HepG2 (cell line): ENCODE data around the gene CNOT1. TPM values are rescaled to one million over a fixed set of nuclear protein-coding genes. Genes with fewer than 3 reads are reported as not detected.
A peak's percentile ranks its signal among the peaks of the same experiment; 100 is the strongest.

Experiments
- ATAC-seq: fragments of 200-7000 bp; cut with Tn5 transposase; 3 replicates; pipeline ENCODE4 v1.9.1; 2020; ENCODE audit warnings: mild to moderate bottlenecking, moderate library complexity
- BruUV-seq: library from RNA; stranded (reverse); fragments of 400-500 nt; replicated peaks from 2 replicates; lab custom pipeline; 2021; lab: Mats Ljungman, UMichigan
- CTCF ChIA-PET: fragments of 300-600 bp; formaldehyde crosslinking; extraction: SDS; loops from one replicate; lab custom pipeline; 2021; ENCODE audit warnings: low total read pairs, inconsistent platforms, low intra/inter-chr PET ratio; lab: Yijun Ruan, JAX
- POLR2A ChIA-PET: fragments of 350-600 bp; sonication (Branson Sonifier 250); formaldehyde crosslinking; loops from one replicate; lab custom pipeline; 2020; ENCODE audit warnings: antibody characterized with exemption, inconsistent platforms; lab: Yijun Ruan, JAX
- DNase-seq: peaks from one replicate; pipeline ENCODE4 v3.0.0-alpha.2; 2015; ENCODE audit warnings: low spot score
- FAIRE-seq: peaks from 3 replicates; lab custom pipeline; 2011; peaks lifted over from hg19 to GRCh38; lab: Jason Lieb, UNC
- H2AFZ ChIP-seq: one replicate; pipeline ENCODE4 v1.6.1; 2011; ENCODE audit warnings: low read length, inconsistent platforms
- H3K27ac ChIP-seq: fragments of 300-600 bp; 3 replicates; pipeline ENCODE4 v1.8.0; 2011; ENCODE audit warnings: mixed run types, mild to moderate bottlenecking, mixed read lengths, low read length, inconsistent platforms; ENCODE audit not compliant: insufficient read depth; ENCODE audit errors: extremely low read length
- H3K27me3 ChIP-seq, 2 experiments: fragments of 200-600 bp in 1 of 2; 2 replicates in 1 of 2; 3 replicates in 1 of 2; pipeline versions ENCODE4 v1.6.0 to v1.8.0; 2011; ENCODE audit warnings: low read length in 2 of 2, mild to moderate bottlenecking in 2 of 2, moderate library complexity in 2 of 2, inconsistent platforms in 1 of 2; ENCODE audit not compliant: insufficient read depth in 2 of 2, control insufficient read depth in 1 of 2
- H3K36me3 ChIP-seq, 2 experiments: fragments of 200-600 bp in 1 of 2; replicated peaks in 1 of 2; 2 replicates in 1 of 2; 3 replicates in 1 of 2; pipeline versions ENCODE4 v1.5.1 to v1.8.0; 2011; ENCODE audit warnings: low read length in 2 of 2, inconsistent platforms in 1 of 2; ENCODE audit not compliant: insufficient read depth in 2 of 2, control insufficient read depth in 1 of 2
- H3K4me1 ChIP-seq: 2 replicates; pipeline ENCODE4 v1.5.1; 2012; ENCODE audit warnings: low read length, inconsistent platforms; ENCODE audit not compliant: insufficient read depth
- H3K4me2 ChIP-seq: 2 replicates; pipeline ENCODE4 v1.6.0; 2011; ENCODE audit warnings: low read depth, low read length, inconsistent platforms
- H3K4me3 ChIP-seq, 3 experiments: fragments of 200-600 bp in 1 of 3; sonication (generic), shearing (Covaris generic) in 1 of 3; replicated peaks in 1 of 3; 2 replicates each; pipeline ENCODE4 v1.5.1; 2011 to 2016; ENCODE audit warnings: low read length in 3 of 3, inconsistent platforms in 2 of 3, low read depth in 2 of 3, mild to moderate bottlenecking in 2 of 3, control low read depth in 1 of 3, mixed read lengths in 1 of 3; ENCODE audit not compliant: insufficient read depth in 1 of 3
- H3K79me2 ChIP-seq: one replicate; pipeline ENCODE4 v1.6.1; 2011; ENCODE audit warnings: low read length, inconsistent platforms; ENCODE audit not compliant: insufficient read depth
- H3K9ac ChIP-seq: 2 replicates; pipeline ENCODE4 v1.6.0; 2011; ENCODE audit warnings: mild to moderate bottlenecking, low read depth, low read length, inconsistent platforms; ENCODE audit not compliant: insufficient read depth
- H3K9me3 ChIP-seq: 2 replicates; pipeline ENCODE4 v1.5.1; 2012; ENCODE audit warnings: mild to moderate bottlenecking, low read length
- H4K20me1 ChIP-seq: 2 replicates; pipeline ENCODE4 v1.6.0; 2011; ENCODE audit warnings: inconsistent platforms, mild to moderate bottlenecking, low read length, moderate library complexity; ENCODE audit not compliant: insufficient read depth
- CBFB ChIP-seq: sonication (generic); formaldehyde crosslinking; IDR thresholded peaks from 2 replicates; pipeline ENCODE4 v1.4.0; 2020; ENCODE audit warnings: missing genetic modification reagents
- FOXO1 ChIP-seq: sonication (generic); formaldehyde crosslinking; IDR thresholded peaks from 2 replicates; pipeline ENCODE4 v1.4.0; 2020; ENCODE audit warnings: missing genetic modification reagents
- KLF16 ChIP-seq, 2 experiments: sonication (generic) in 1 of 2; formaldehyde crosslinking in 1 of 2; IDR thresholded peaks; 2 replicates each; pipeline versions ENCODE4 v1.6.1 to v1.8.0; 2016 to 2023; ENCODE audit warnings: missing genetic modification reagents in 2 of 2, missing compliant biosample characterization in 1 of 2
- MYC ChIP-seq: sonication (generic); formaldehyde crosslinking; IDR thresholded peaks from 2 replicates; pipeline ENCODE4 v1.9.0; 2021; ENCODE audit warnings: missing genetic modification reagents, borderline replicate concordance
- PHF8 ChIP-seq: sonication (generic); formaldehyde crosslinking; IDR thresholded peaks from 2 replicates; pipeline ENCODE4 v1.5.0; 2020; ENCODE audit warnings: missing genetic modification reagents
- RAD21 ChIP-seq: fragments of 450-650 bp; formaldehyde crosslinking; IDR thresholded peaks from 2 replicates; pipeline ENCODE4 v1.5.0; 2020; ENCODE audit warnings: mild to moderate bottlenecking
- TARDBP ChIP-seq: sonication (generic); formaldehyde crosslinking; IDR thresholded peaks from 2 replicates; pipeline ENCODE4 v1.8.0; 2022; ENCODE audit warnings: mild to moderate bottlenecking, missing genetic modification reagents
- ZNF501 ChIP-seq: sonication (generic); formaldehyde crosslinking; IDR thresholded peaks from 2 replicates; pipeline ENCODE4 v1.5.1; 2020; ENCODE audit warnings: mild to moderate bottlenecking, moderate library complexity, missing genetic modification reagents
- ZNF598 ChIP-seq: sonication (generic); formaldehyde crosslinking; IDR thresholded peaks from 2 replicates; pipeline ENCODE4 v1.5.1; 2020; ENCODE audit warnings: mild to moderate bottlenecking, missing genetic modification reagents, borderline replicate concordance
- WGBS: methylation state at CpG from one replicate; pipeline ENCODE4 v1.1.6; 2017; ENCODE audit warnings: low lambda C conversion rate; 5-methylcytosine and 5-hydroxymethylcytosine counted together
- in situ Hi-C: cut with HindIII; loops from 2 replicates; pipeline ENCODE4 v1.10.0; 2017; ENCODE audit warnings: low pct_unique_long_range_greater_than_20kb; ENCODE audit not compliant: extremely low pct_ligation_motif_present
- intact Hi-C: fragments of 100-400 bp; cut with micrococcal nuclease; formaldehyde crosslinking; loops from one replicate; pipeline ENCODE4 v1.10.0; 2022; ENCODE audit not compliant: unreplicated experiment
- polyA plus RNA-seq, 8 experiments: library from polyadenylated mRNA; depleted of rRNA in 3 of 8; stranded (reverse) in 7 of 8; unstranded in 1 of 8; fragments of >200 nt; fragmentation: Illumina TruSeq in 4 of 8; extraction: Trizol in 4 of 8; gene quantifications; 2 replicates each; pipeline versions ENCODE4 v1.2.1 to v1.2.3, GENCODE V29; 2011 to 2016; ENCODE audit warnings: low read depth in 4 of 8, missing spikeins in 1 of 8, mixed read lengths in 1 of 8; ENCODE audit not compliant: insufficient read depth in 1 of 8
- total RNA-seq, 5 experiments: library from RNA; depleted of rRNA; stranded (reverse); fragments of >200 nt; fragmentation: Illumina TruSeq; extraction: Trizol; gene quantifications; 2 replicates each; pipeline ENCODE4 v1.2.3, GENCODE V29; 2016; ENCODE audit warnings: low read depth in 1 of 5
- TF ChIP-seq, protein P1 (sequence below): sonication (generic); formaldehyde crosslinking; IDR thresholded peaks from 2 replicates; pipeline ENCODE4 v1.8.0; 2022; ENCODE audit warnings: missing genetic modification reagents, mild to moderate bottlenecking, inconsistent platforms, borderline replicate concordance
- TF ChIP-seq, protein P2 (sequence below): sonication (generic); formaldehyde crosslinking; IDR thresholded peaks from 2 replicates; pipeline ENCODE4; 2020; ENCODE audit warnings: missing genetic modification reagents, mild to moderate bottlenecking, borderline replicate concordance
- TF ChIP-seq, protein P3 (sequence below): sonication (generic); formaldehyde crosslinking; IDR thresholded peaks from 2 replicates; pipeline ENCODE4 v1.5.0; 2020; ENCODE audit warnings: missing genetic modification reagents, mild to moderate bottlenecking, borderline replicate concordance
- TF ChIP-seq, protein P4 (sequence below): IDR thresholded peaks from 2 replicates; pipeline ENCODE4 v1.4.0; 2020; ENCODE audit warnings: mild to moderate bottlenecking, missing genetic modification reagents

CNOT1 gene
- total and polyA plus RNA-seq, 2 of the 13 experiments (the other 11 are each of a cell fraction or from before 2014, with no cell fraction given) = 188 to 232 TPM

DNA sequence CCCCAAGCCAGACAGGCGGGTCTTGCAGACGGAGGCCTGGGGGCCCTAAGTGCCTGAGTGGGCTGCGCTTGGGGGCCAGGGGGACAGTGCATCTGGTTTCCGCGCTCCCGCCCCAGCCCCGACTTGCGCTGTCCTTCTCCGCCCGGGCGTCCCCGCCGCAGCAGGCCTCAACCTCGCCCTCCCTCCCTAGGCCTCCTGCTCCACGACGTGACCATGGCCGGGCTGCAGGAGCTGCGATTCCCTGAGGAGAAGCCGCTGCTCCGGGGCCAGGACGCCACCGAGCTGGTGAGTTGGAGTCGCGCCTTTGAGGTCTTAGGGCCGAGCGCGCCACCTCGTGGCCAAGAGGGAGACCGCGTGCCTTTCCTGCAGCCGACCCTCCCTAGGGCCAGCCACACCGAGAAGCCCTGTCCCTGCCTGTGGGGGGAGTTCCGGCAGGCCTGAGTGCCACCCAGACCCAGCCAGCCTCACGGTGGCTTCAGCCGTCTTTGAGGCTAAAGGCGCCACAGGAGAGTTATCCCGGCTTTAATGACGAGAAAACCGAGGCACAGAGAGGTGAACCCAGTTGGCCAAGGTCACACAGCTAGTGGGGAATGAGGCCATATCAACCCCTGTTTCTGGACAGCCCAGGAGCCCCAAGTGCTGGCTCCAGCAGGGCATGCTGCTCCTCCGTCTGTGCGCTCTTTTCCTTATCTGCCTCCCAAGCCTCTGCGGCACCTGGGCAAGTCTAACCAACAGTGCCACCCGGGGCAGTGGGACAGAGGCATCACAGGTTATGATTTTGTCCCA is 141.9 kb downstream of the CNOT1 start:
- POLR2A ChIA-PET = interaction anchor here (1.1 kb wide), 1 partner anchor 151 kb away, joined by 4 read pairs; no protein-coding TSS in a partner anchor
- BruUV-seq = no TSS peak
- no peak overlapping the region for H2AFZ ChIP-seq
- peak; percentile 71; the same call in 1 of the 2 replicates for TF ChIP-seq MYC (CRISPR knock-in tag)
- 0 out of 2 replicates have a peak, but pooled peaks have one; percentile 13 for TF ChIP-seq FOXO1 (CRISPR knock-in tag)
- TF ChIP-seq, protein P1, sequence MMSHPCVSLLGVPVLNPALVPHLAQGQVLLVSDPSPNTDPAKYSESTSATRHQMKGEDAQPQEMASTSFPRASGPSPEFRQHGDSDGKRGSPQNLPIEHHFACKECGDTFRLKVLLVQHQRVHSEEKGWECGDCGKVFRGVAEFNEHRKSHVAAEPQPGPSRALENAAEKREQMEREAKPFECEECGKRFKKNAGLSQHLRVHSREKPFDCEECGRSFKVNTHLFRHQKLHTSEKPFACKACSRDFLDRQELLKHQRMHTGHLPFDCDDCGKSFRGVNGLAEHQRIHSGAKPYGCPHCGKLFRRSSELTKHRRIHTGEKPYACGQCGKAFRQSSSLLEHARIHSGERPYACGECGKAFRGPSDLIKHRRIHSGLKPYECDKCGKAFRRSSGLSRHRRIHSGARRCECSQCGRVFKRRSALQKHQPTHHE (CRISPR knock-in tag) = no peak
- TF ChIP-seq, protein P2, sequence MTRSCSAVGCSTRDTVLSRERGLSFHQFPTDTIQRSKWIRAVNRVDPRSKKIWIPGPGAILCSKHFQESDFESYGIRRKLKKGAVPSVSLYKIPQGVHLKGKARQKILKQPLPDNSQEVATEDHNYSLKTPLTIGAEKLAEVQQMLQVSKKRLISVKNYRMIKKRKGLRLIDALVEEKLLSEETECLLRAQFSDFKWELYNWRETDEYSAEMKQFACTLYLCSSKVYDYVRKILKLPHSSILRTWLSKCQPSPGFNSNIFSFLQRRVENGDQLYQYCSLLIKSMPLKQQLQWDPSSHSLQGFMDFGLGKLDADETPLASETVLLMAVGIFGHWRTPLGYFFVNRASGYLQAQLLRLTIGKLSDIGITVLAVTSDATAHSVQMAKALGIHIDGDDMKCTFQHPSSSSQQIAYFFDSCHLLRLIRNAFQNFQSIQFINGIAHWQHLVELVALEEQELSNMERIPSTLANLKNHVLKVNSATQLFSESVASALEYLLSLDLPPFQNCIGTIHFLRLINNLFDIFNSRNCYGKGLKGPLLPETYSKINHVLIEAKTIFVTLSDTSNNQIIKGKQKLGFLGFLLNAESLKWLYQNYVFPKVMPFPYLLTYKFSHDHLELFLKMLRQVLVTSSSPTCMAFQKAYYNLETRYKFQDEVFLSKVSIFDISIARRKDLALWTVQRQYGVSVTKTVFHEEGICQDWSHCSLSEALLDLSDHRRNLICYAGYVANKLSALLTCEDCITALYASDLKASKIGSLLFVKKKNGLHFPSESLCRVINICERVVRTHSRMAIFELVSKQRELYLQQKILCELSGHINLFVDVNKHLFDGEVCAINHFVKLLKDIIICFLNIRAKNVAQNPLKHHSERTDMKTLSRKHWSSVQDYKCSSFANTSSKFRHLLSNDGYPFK (CRISPR knock-in tag) = peak; percentile 26; the same call in 1 of the 2 replicates
- TF ChIP-seq PHF8 (CRISPR knock-in tag) = peak; percentile 38; the same call in 1 of the 2 replicates
- peak; percentile 99 for TF ChIP-seq RAD21
- TF ChIP-seq TARDBP (CRISPR knock-in tag) = peak; percentile 64; the same call in 1 of the 2 replicates
- TF ChIP-seq, protein P3, sequence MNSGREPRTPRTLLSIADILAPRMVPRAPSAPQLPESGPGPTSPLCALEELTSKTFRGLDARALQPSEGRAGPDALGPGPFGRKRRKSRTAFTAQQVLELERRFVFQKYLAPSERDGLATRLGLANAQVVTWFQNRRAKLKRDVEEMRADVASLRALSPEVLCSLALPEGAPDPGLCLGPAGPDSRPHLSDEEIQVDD = 0 out of 2 replicates have a peak, but pooled peaks have one; percentile 42
- TF ChIP-seq, protein P4, sequence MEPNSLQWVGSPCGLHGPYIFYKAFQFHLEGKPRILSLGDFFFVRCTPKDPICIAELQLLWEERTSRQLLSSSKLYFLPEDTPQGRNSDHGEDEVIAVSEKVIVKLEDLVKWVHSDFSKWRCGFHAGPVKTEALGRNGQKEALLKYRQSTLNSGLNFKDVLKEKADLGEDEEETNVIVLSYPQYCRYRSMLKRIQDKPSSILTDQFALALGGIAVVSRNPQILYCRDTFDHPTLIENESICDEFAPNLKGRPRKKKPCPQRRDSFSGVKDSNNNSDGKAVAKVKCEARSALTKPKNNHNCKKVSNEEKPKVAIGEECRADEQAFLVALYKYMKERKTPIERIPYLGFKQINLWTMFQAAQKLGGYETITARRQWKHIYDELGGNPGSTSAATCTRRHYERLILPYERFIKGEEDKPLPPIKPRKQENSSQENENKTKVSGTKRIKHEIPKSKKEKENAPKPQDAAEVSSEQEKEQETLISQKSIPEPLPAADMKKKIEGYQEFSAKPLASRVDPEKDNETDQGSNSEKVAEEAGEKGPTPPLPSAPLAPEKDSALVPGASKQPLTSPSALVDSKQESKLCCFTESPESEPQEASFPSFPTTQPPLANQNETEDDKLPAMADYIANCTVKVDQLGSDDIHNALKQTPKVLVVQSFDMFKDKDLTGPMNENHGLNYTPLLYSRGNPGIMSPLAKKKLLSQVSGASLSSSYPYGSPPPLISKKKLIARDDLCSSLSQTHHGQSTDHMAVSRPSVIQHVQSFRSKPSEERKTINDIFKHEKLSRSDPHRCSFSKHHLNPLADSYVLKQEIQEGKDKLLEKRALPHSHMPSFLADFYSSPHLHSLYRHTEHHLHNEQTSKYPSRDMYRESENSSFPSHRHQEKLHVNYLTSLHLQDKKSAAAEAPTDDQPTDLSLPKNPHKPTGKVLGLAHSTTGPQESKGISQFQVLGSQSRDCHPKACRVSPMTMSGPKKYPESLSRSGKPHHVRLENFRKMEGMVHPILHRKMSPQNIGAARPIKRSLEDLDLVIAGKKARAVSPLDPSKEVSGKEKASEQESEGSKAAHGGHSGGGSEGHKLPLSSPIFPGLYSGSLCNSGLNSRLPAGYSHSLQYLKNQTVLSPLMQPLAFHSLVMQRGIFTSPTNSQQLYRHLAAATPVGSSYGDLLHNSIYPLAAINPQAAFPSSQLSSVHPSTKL (CRISPR knock-in tag) = peak; percentile 29; the same call in 1 of the 2 replicates
- TF ChIP-seq ZNF598 (CRISPR knock-in tag) = peak; percentile 35; the same call in 1 of the 2 replicates
- peak in 1 of 2 experiments; percentile 42; a peak in 1 of 4 replicates for TF ChIP-seq KLF16 (CRISPR knock-in tag; IDR thresholded peaks at IDR 0.05)
- peak; percentile 73; the same call in 1 of the 2 replicates for TF ChIP-seq ZNF501 (CRISPR knock-in tag)
- 0 out of 2 replicates have a peak, but pooled peaks have one; percentile 57 for TF ChIP-seq CBFB (CRISPR knock-in tag)

More for the DNA sequence above, 141.9 kb downstream of the CNOT1 start:
- ATAC-seq = peak; percentile 95
- Histone ChIP-seq H3K9ac (no peak overlapping the region), H3K4me1 (no peaks in the 10 kb centered on the region), H3K4me3 (no peak overlapping the region), H3K36me3 (no peaks in the 10 kb centered on the region), H3K9me3 (no peaks in the 10 kb centered on the region), H4K20me1 (peaks cover 3% of the 10 kb centered on the region; the same call in 1 of the 2 replicates), H3K79me2 (no peaks in the 10 kb centered on the region), H3K27me3 (peaks cover 2 to 14% of the 10 kb centered on the region in 2 experiments; a peak in 3 of 5 replicates), H3K27ac (no peak overlapping the region), H3K4me2 (peak overlapping the region; percentile 38)
- CTCF ChIA-PET = interaction anchor here (0.7 to 5.0 kb wide), 5 partner anchors 52 to 188 kb away, joined by 3 to 66 read pairs (median 12); no protein-coding TSS in a partner anchor
- in situ Hi-C loops = loop anchor here (5.0 kb wide), 1 partner anchor 150 kb away; no protein-coding TSS in a partner anchor
- peak; percentile 87 for FAIRE-seq
- intact Hi-C loops = loop anchor here (1.0 to 5.0 kb wide), 4 partner anchors 52 to 465 kb away; no protein-coding TSS in a partner anchor
- peak; percentile 71 for DNase-seq
- WGBS = 23% methylated on average over 33 of the region's 43 CpGs
